ENCODE data around the gene GIN1.
A peak's percentile ranks its signal among the peaks of the same experiment; 100 is the strongest.
"Not testable (repeated sequence)": the region's sequence is repeated elsewhere in the genome, so short reads cannot be mapped to it uniquely, and the experiment has no call there.

The GIN1 gene, protein sequence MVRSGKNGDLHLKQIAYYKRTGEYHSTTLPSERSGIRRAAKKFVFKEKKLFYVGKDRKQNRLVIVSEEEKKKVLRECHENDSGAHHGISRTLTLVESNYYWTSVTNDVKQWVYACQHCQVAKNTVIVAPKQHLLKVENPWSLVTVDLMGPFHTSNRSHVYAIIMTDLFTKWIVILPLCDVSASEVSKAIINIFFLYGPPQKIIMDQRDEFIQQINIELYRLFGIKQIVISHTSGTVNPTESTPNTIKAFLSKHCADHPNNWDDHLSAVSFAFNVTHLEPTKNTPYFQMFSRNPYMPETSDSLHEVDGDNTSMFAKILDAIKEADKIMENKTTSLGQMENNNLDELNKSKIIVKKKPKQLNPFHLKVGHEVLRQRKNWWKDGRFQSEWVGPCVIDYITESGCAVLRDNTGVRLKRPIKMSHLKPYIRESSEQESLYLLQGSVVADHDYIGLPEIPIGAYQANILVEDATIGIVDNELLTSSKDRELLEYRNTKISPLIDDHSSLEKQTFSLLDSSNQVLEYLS

GRCh38 chr5:103119765-103120606 lies at the start of gene GIN1, which contains the start of gene PPIP5K2:
GIN1 (minus strand) TSS chr5:103120138; CDS start chr5:103108707, 11,431 bp downstream.
PPIP5K2 (plus strand) TSS chr5:103120301; CDS start chr5:103129590, 9,289 bp downstream.
- Mint-ChIP-seq H3K27me3 (ENCODE audit: low read depth) (no peaks in the 10 kb centered on the region), H3K4me1 (peaks cover 34% of the 10 kb centered on the region)

GRCh38 chr5:103166706-103167105 lies 46.8 kb upstream of the GIN1 start:
- Mint-ChIP-seq H3K4me3 (no peak overlapping the region), H3K9me3 (no peaks in the 10 kb centered on the region), H3K36me3 (ENCODE audit: low read depth) (peaks cover 50% of the 10 kb centered on the region), H3K27ac (no peak overlapping the region), H3K27me3 (ENCODE audit: low read depth) (no peaks in the 10 kb centered on the region), H3K4me1 (no peaks in the 10 kb centered on the region)
- TF ChIP-seq CTCF (IDR thresholded peaks at IDR 0.05; ENCODE audit: unreplicated experiment in 3 of 3): no peak

More at GRCh38 chr5:103119765-103120606, at the start of gene GIN1, which contains the start of gene PPIP5K2:
- peaks cover 6% of the 10 kb centered on the region for H3K36me3 Mint-ChIP-seq (ENCODE audit: low read depth)
- H3K9me3 Mint-ChIP-seq: no peaks in the 10 kb centered on the region
- H3K4me3 Mint-ChIP-seq: peak within 1 kb of the TSS; percentile 92 to 97 (median 97)
- TF ChIP-seq CTCF (IDR thresholded peaks at IDR 0.05; ENCODE audit: unreplicated experiment in 3 of 3): no peak
- H3K27ac Mint-ChIP-seq: peak within 1 kb of the TSS; percentile 99

DNA sequence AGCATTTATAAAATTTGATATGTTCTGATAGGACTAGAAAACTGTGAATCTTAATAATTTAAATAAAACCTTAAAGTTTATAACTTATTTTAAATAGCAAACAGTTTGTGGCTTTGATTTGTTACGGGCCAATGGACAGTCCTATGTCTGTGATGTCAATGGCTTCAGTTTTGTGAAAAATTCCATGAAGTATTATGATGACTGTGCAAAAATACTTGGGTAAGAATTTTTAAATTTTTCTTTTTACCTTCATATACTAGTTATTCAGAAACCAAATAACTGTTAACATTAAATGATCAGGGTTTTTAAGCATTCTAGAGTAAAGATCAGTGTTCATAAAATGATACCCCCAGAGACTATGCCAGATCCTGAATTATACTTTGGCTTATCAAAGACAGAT lies 31.2 kb upstream of the GIN1 start:
- no peak for TF ChIP-seq CTCF (IDR thresholded peaks at IDR 0.05; ENCODE audit: unreplicated experiment in 3 of 3)
- Mint-ChIP-seq H3K4me1 (no peaks in the 10 kb centered on the region), H3K36me3 (ENCODE audit: low read depth) (peaks cover 32% of the 10 kb centered on the region), H3K9me3 (no peaks in the 10 kb centered on the region), H3K27ac (no peak overlapping the region), H3K27me3 (ENCODE audit: low read depth) (no peaks in the 10 kb centered on the region), H3K4me3 (no peak overlapping the region)

GRCh38 chr5:103148213-103148612 lies 28.3 kb upstream of the GIN1 start:
- no peak overlapping the region for H3K4me3 Mint-ChIP-seq
- no peaks in the 10 kb centered on the region for H3K4me1 Mint-ChIP-seq
- no peak for TF ChIP-seq CTCF (IDR thresholded peaks at IDR 0.05; ENCODE audit: unreplicated experiment in 3 of 3)
- H3K9me3 Mint-ChIP-seq: no peaks in the 10 kb centered on the region
- no peak overlapping the region for H3K27ac Mint-ChIP-seq
- H3K36me3 Mint-ChIP-seq (ENCODE audit: low read depth): peaks cover 23% of the 10 kb centered on the region
- H3K27me3 Mint-ChIP-seq (ENCODE audit: low read depth): no peaks in the 10 kb centered on the region

GRCh38 chr5:103145196-103145595 lies 25.3 kb upstream of the GIN1 start:
- TF ChIP-seq CTCF (IDR thresholded peaks at IDR 0.05; ENCODE audit: unreplicated experiment in 3 of 3): no peak
- Mint-ChIP-seq H3K4me3 (no peak overlapping the region), H3K9me3 (no peaks in the 10 kb centered on the region), H3K27ac (no peak overlapping the region), H3K4me1 (no peaks in the 10 kb centered on the region), H3K36me3 (ENCODE audit: low read depth) (peaks cover 30% of the 10 kb centered on the region), H3K27me3 (ENCODE audit: low read depth) (no peaks in the 10 kb centered on the region)

DNA sequence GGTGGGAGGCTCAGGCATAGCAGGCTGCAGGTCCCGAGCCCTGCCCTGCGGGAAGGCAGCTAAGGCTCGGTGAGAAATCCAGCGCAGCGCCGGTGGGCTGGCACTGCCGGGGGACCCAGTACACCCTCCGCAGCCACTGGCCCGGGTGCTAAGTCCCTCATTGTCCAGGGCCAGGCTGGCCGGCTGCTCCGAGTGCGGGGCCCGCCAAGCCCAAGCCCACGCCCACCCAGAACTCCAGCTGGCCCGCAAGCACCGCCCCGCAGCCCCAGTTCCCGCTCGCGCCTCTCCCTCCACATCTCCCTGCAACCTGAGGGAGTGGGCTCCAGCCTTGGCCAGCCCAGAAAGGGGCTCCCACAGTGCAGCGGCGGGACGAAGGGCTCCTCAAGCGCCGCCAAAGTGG lies 22.2 kb upstream of the GIN1 start:
- not testable (repeated sequence) for H3K27me3 Mint-ChIP-seq (ENCODE audit: low read depth); H3K4me1 Mint-ChIP-seq; H3K27ac Mint-ChIP-seq; H3K4me3 Mint-ChIP-seq; H3K9me3 Mint-ChIP-seq
- peaks cover 41% of the 10 kb centered on the region for H3K36me3 Mint-ChIP-seq (ENCODE audit: low read depth)
